Suprapubic skin (tissue), 4 donors: ENCODE measurements around the gene SLC11A2. TPM values are rescaled to one million over a fixed set of nuclear protein-coding genes. Genes with fewer than 3 reads are reported as not detected.

Experiments
- DNase-seq, 2 donors: peaks; one replicate each; pipeline ENCODE4 v3.0.0-alpha.2; 2019; ENCODE audit warnings: low spot score in 2 of 2
- H3K27ac ChIP-seq: fragments of 200-600 bp; sonication (generic); one replicate; pipeline ENCODE4 v1.5.1; 2019
- H3K27me3 ChIP-seq: fragments of 200-600 bp; sonication (generic); one replicate; pipeline ENCODE4 v1.5.1; 2019
- H3K36me3 ChIP-seq: fragments of 200-600 bp; sonication (generic); one replicate; pipeline ENCODE4 v1.5.1; 2019
- H3K4me1 ChIP-seq: fragments of 200-600 bp; sonication (generic); one replicate; pipeline ENCODE4 v1.5.1; 2019
- H3K4me3 ChIP-seq: fragments of 200-600 bp; sonication (generic); one replicate; pipeline ENCODE4 v1.5.1; 2019; ENCODE audit warnings: mild to moderate bottlenecking
- H3K9me3 ChIP-seq: fragments of 200-600 bp; sonication (generic); one replicate; pipeline ENCODE4 v1.5.1; 2019
- EP300 ChIP-seq: sonication (generic); formaldehyde crosslinking; IDR thresholded peaks from one replicate; pipeline ENCODE4 v1.6.1; 2017; ENCODE audit warnings: antibody characterized with exemption
- POLR2A ChIP-seq, 2 donors: fragments of 450-650 bp; IDR thresholded peaks; one replicate each; pipeline ENCODE4 v1.6.1; 2017; ENCODE audit warnings: antibody characterized with exemption in 2 of 2, mild to moderate bottlenecking in 2 of 2, moderate library complexity in 2 of 2
- POLR2AphosphoS5 ChIP-seq, 3 donors: sonication (generic); formaldehyde crosslinking; IDR thresholded peaks; one replicate each; pipeline ENCODE4 v1.6.1; 2017; ENCODE audit warnings: antibody characterized with exemption in 3 of 3
- WGBS: methylation state at CpG from one replicate; pipeline ENCODE4 v1.1.5; 2018; 5-methylcytosine and 5-hydroxymethylcytosine counted together
- total RNA-seq, 4 donors: library from RNA; depleted of rRNA; stranded (reverse); fragments of >200 nt; gene quantifications; one replicate each; pipeline ENCODE4 v1.1.0, GENCODE V29; 2016
- TF ChIP-seq, protein P1 (sequence below), 2 donors: fragments of 200-600 bp in 1 of 2; fragments of 450-650 bp in 1 of 2; sonication (generic) in 1 of 2; IDR thresholded peaks; one replicate each; pipeline ENCODE4 v1.5.1; 2016 to 2019; ENCODE audit warnings: antibody characterized with exemption in 2 of 2, mild to moderate bottlenecking in 1 of 2, moderate library complexity in 1 of 2

Gene SLC11A2
- total RNA-seq, 4 donors from 2014 or later = 39.0 to 108 (median 60.2) TPM

DNA sequence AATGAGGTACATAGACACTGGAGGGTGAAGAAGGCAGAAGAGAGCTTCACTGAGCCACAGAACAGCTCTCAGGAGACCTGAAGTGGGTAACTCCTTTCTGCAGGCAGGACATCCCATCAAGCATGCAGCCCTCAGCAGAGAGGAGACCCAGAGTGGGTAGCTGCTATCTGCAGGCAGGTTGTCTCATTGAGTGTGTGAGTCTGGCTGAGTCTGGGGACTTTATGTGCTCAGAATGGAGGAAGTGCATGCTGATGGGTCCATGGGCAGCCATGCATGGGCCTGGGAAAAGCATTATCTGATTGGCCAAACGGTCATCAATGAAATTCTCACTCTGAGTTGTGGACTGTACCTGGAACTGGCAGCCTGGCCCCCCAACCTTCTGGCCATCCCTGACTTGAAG is 88.5 kb downstream of the SLC11A2 start:
- peaks cover 8% of the 10 kb centered on the region for H3K36me3 ChIP-seq
- no peaks in the 10 kb centered on the region for H3K9me3 ChIP-seq
- H3K4me3 ChIP-seq = no peak overlapping the region
- no peak for DNase-seq
- no peaks in the 10 kb centered on the region for H3K27me3 ChIP-seq
- WGBS = no CpG with 5 or more reads among the region's 1 CpG
- H3K4me1 ChIP-seq = peaks cover 40% of the 10 kb centered on the region
- no peak overlapping the region for H3K27ac ChIP-seq
- no peak for TF ChIP-seq POLR2AphosphoS5 (IDR thresholded peaks at IDR 0.05)

DNA sequence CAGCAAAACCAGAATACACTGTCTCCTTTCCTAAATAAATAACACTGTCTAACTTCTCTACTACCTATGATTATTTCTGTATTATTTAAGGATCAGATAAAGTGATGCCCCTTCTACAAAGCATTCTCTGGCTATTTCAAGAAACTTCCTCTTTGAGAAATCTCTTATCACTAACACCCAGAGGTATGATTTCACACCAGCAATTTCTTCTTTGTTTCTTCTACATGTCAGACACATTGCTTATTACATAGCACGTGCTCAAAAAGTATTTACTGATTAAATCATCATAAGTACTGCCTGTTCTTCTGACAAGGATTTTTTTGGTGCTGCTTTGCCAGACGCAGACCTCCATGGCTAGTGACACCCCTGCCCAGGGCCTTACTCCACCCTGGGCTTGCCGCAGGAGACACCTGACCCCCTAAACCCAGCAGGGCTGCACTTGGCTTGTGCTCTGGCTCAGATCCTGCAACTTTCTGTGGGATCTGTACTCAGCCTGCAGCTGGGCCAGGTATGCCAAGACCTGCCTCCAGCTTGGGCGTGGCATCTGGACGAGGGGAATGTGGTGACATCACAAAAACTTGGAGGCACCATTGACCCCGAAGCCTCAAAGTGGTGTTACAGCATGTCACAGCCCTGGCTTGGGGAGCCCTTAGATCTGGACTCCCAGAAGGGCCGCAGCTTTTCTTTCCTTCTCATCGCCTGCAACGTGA is 89.2 kb downstream of the SLC11A2 start:
- H3K4me3 ChIP-seq = no peak overlapping the region
- H3K36me3 ChIP-seq = peaks cover 11% of the 10 kb centered on the region
- TF ChIP-seq POLR2AphosphoS5 (IDR thresholded peaks at IDR 0.05) = no peak
- TF ChIP-seq, protein P1, sequence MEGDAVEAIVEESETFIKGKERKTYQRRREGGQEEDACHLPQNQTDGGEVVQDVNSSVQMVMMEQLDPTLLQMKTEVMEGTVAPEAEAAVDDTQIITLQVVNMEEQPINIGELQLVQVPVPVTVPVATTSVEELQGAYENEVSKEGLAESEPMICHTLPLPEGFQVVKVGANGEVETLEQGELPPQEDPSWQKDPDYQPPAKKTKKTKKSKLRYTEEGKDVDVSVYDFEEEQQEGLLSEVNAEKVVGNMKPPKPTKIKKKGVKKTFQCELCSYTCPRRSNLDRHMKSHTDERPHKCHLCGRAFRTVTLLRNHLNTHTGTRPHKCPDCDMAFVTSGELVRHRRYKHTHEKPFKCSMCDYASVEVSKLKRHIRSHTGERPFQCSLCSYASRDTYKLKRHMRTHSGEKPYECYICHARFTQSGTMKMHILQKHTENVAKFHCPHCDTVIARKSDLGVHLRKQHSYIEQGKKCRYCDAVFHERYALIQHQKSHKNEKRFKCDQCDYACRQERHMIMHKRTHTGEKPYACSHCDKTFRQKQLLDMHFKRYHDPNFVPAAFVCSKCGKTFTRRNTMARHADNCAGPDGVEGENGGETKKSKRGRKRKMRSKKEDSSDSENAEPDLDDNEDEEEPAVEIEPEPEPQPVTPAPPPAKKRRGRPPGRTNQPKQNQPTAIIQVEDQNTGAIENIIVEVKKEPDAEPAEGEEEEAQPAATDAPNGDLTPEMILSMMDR (IDR thresholded peaks at IDR 0.05) = no peak
- no peak for TF ChIP-seq POLR2A (IDR thresholded peaks at IDR 0.05)
- TF ChIP-seq EP300 = no peak
- H3K4me1 ChIP-seq = peaks cover 44% of the 10 kb centered on the region
- WGBS = 64% methylated on average over 8 of the region's 9 CpGs
- no peak overlapping the region for H3K27ac ChIP-seq
- H3K27me3 ChIP-seq = no peaks in the 10 kb centered on the region
- no peaks in the 10 kb centered on the region for H3K9me3 ChIP-seq
- DNase-seq = no peak

DNA sequence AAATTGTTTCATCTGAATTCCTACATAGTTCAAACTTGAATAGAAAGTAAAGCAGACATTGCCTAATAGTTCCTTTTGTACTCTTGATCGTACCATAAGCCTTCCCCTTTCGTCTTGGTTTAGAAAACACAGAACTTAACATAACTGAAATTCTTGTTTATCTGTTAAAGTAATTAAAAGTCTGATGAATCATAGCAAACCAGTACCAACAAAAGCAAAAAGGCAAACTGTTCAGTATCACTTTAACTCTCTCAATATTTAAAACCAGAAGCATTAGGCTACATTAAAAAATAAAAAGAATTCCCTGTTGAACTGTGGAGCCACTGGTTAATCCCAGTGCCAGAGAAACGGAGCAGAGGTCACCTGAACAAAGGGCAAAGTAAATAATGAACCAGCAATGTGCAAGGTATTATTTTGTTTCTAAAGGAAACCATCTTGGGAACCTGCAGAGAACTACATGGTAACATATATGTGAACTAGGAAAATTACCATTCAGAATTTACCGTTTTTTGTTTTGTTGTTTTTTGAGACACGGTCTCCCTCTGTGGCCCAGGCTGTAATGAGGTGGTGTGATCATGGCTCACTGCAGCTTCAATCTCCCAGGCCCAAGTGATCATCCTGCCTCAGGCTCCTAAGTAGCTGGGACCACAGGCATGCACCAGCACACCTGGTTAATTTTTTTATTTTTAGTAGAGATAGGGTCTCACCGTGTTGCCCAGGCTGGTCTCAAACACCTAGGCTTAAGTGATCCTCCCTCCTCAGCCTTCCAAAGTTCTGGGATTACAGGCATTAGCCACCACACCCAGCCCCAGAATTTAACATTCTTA is 91.0 kb downstream of the SLC11A2 start:
- H3K4me3 ChIP-seq = no peak overlapping the region
- peaks cover 48% of the 10 kb centered on the region for H3K4me1 ChIP-seq
- peak overlapping the region; percentile 56 for H3K27ac ChIP-seq

DNA sequence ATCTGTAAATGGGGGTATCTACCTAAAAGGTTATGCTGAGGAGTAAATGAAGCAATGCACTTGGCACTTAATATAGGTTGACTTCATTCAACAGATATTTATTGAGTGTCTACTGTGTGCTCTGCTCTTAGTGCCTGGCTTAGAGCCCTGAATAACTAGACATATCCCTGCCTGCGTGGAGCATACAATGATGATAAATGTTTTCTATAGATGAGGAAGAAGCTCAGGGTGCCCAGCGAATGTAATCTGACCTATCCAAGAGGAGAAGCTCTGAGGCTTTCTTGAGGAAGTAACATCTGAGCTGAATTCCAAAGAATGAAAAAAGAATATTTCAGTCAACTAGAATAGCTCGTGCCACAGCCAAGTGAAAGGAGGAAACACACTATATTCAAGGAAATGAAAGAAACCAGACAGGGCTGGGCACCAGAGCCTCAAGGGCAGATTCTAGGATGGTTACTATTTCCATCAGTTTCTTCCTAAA is 91.8 kb downstream of the SLC11A2 start:
- 20% methylated on average over 3 of the region's 3 CpGs for WGBS
- Histone ChIP-seq H3K36me3 (peaks cover 30% of the 10 kb centered on the region), H3K4me1 (peaks cover 54% of the 10 kb centered on the region), H3K27ac (peak overlapping the region; percentile 56), H3K9me3 (no peaks in the 10 kb centered on the region), H3K27me3 (no peaks in the 10 kb centered on the region), H3K4me3 (peak overlapping the region; percentile 2)
- DNase-seq = no peak
- TF ChIP-seq, protein P1 (IDR thresholded peaks at IDR 0.05) = no peak
- TF ChIP-seq POLR2AphosphoS5 (IDR thresholded peaks at IDR 0.05) (no peak), POLR2A (IDR thresholded peaks at IDR 0.05) (no peak), EP300 (no peak)

More for the DNA sequence above, 91.0 kb downstream of the SLC11A2 start:
- H3K36me3 ChIP-seq = peaks cover 24% of the 10 kb centered on the region
- TF ChIP-seq POLR2AphosphoS5 (IDR thresholded peaks at IDR 0.05) (no peak), POLR2A (IDR thresholded peaks at IDR 0.05) (no peak), EP300 (no peak)
- TF ChIP-seq, protein P1 (IDR thresholded peaks at IDR 0.05) = no peak
- no peak for DNase-seq
- no peaks in the 10 kb centered on the region for H3K9me3 ChIP-seq
- WGBS = 40% methylated on average over 6 of the region's 6 CpGs
- H3K27me3 ChIP-seq = no peaks in the 10 kb centered on the region

DNA sequence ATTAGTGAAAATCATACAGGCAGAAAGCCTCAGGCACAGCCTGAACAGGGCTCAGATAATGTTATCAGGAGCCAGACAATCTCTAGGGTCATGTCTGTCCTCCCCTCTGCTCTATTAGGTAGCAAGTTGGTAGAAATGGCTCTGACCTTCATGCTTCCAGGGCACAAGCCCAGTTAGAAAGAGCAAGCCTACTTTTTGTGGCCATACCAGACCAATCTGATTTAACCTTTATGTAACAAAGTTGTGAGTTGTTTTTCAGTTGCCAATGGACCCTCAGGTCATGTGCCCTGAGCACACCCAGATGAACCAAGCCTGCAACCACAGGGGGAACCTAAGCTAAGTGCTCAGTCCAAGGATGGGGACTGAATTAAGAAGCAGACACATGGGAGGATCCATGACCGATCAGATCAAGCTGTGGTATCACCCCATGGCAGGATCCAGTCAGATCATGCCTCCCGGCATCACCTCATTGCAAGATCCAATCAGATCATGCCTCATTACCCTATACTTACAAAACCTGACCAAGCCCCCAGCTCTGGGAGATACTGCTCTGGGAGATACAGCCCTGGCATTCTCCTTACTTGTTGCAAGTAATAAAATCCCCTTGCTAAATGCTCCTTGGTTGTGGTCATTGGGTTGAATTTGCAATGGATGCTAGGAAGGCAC is 92.6 kb downstream of the SLC11A2 start:
- peak overlapping the region; percentile 2 for H3K4me3 ChIP-seq
- H3K27ac ChIP-seq = peak overlapping the region; percentile 56
- H3K27me3 ChIP-seq = no peaks in the 10 kb centered on the region
- peaks cover 35% of the 10 kb centered on the region for H3K36me3 ChIP-seq
- H3K9me3 ChIP-seq = no peaks in the 10 kb centered on the region
- WGBS = 90% methylated on average over 2 of the region's 2 CpGs
- TF ChIP-seq POLR2AphosphoS5 (IDR thresholded peaks at IDR 0.05) = no peak
- TF ChIP-seq, protein P1 (IDR thresholded peaks at IDR 0.05) = no peak
- no peak for TF ChIP-seq EP300
- no peak for TF ChIP-seq POLR2A (IDR thresholded peaks at IDR 0.05)
- peaks cover 62% of the 10 kb centered on the region for H3K4me1 ChIP-seq
- no peak for DNase-seq
